HG02943 (cell line): Measurements from ENCODE around the gene ATG10.
"Not testable (repeated sequence)": the region's sequence is repeated elsewhere in the genome, so short reads cannot be mapped to it uniquely, and the experiment has no call there.

Experiments
- ATAC-seq: cut with Tn5 transposase; IDR thresholded peaks from one replicate; pipeline ENCODE4 v1.9.1; 2021; ENCODE audit warnings: mild to moderate bottlenecking, low read depth, moderate library complexity; ENCODE audit not compliant: unreplicated experiment

The ATG10 gene

GRCh38 chr5:82208371-82208770, 236.5 kb downstream of the ATG10 start:
- ATAC-seq: no peak

GRCh38 chr5:82211855-82212572, 240.2 kb downstream of the ATG10 start:
- no peak for ATAC-seq

- no peak for ATAC-seq
These were observed 246.1 kb downstream of the ATG10 start for GRCh38 chr5:82217917-82218316.

GRCh38 chr5:82218374-82219156, 246.7 kb downstream of the ATG10 start:
- no peak for ATAC-seq

- no peak for ATAC-seq
These were observed 249.2 kb downstream of the ATG10 start for GRCh38 chr5:82221020-82221419.

GRCh38 chr5:82222597-82223574, 251.1 kb downstream of the ATG10 start:
- ATAC-seq: no peak

GRCh38 chr5:82225525-82226172, 253.8 kb downstream of the ATG10 start:
- peak; percentile 90 for ATAC-seq

- no peak for ATAC-seq
These were observed 263.1 kb downstream of the ATG10 start for GRCh38 chr5:82234885-82235284.

- no peak for ATAC-seq
These were observed 272.3 kb downstream of the ATG10 start for GRCh38 chr5:82244151-82244550.

- ATAC-seq: no peak
These were observed 273.2 kb downstream of the ATG10 start for GRCh38 chr5:82244854-82245635.

GRCh38 chr5:82246960-82247574, 275.2 kb downstream of the ATG10 start:
- no peak for ATAC-seq

- no peak for ATAC-seq
These were observed 280.9 kb downstream of the ATG10 start for GRCh38 chr5:82252744-82253143.

- no peak for ATAC-seq
These were observed 284.0 kb downstream of the ATG10 start for GRCh38 chr5:82255844-82256243.

- no peak for ATAC-seq
These were observed 285.4 kb downstream of the ATG10 start for GRCh38 chr5:82257247-82257646.

GRCh38 chr5:82257729-82258128, 285.9 kb downstream of the ATG10 start:
- no peak for ATAC-seq

- no peak for ATAC-seq
These were observed 287.5 kb downstream of the ATG10 start for GRCh38 chr5:82259172-82259800.

GRCh38 chr5:82265047-82265446, 293.2 kb downstream of the ATG10 start:
- no peak for ATAC-seq

GRCh38 chr5:82267297-82267933, 295.6 kb downstream of the ATG10 start:
- not testable (repeated sequence) for ATAC-seq
